ENCODE measurements around the gene GPANK1. TPM values are rescaled to one million over a fixed set of nuclear protein-coding genes. Genes with fewer than 3 reads are reported as not detected.

Gene GPANK1
- total and polyA plus RNA-seq, 2 of the 4 experiments (the other 2 are of a cell fraction), result 6.1 to 13.8 TPM

DNA sequence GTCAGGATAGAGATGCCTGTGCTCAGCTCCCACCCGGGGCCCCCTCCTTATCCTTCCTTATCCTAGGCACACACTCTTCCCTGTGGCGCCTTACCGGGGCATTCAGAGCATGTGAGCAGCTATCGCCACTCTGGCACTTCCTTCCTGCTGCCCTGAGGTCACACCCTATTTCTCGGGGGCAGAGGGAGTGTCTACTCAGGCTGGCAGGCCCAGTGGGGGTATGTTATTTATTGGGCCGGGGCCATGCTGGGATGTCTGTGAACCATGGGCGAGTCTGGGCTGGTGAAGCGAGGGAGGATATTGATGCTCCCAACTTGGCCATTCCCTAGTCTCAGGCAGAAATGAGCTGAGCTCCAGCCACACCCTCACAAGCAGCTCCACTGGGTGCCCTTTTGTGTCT, 46.4 kb upstream of the GPANK1 start:
- Histone ChIP-seq H4K91ac (ENCODE audit: insufficient read depth, low read depth, low read length) (no peak overlapping the region), H3K4me3 (ENCODE audit: insufficient read depth, low read depth, low read length) (no peak overlapping the region), H2BK120ac (ENCODE audit: low read depth, low read length) (no peak overlapping the region), H4K20me1 (ENCODE audit: insufficient read depth, low read length) (no peaks in the 10 kb centered on the region; the same call in 1 of the 2 replicates), H3K14ac (replicated peaks; ENCODE audit: low read depth, low read length) (no peak overlapping the region), H4K8ac (ENCODE audit: low read depth in 2 of 2, low read length in 2 of 2) (no peak overlapping the region), H3K9ac (ENCODE audit: low read depth, low read length) (no peak overlapping the region), H2AK5ac (ENCODE audit: low read depth, low read length) (no peak overlapping the region), H3K23ac (ENCODE audit: low read depth, low read length) (no peak overlapping the region), H2BK15ac (ENCODE audit: low read depth, low read length) (no peak overlapping the region), H3K56ac (ENCODE audit: extremely low read depth, insufficient read depth, low read length) (no peak overlapping the region), H3K4me2 (ENCODE audit: low read depth, low read length) (no peak overlapping the region), H2AFZ (replicated peaks; ENCODE audit: low read length, poor library complexity) (no peak overlapping the region), H2BK20ac (ENCODE audit: low read depth, low read length) (no peak overlapping the region), H4K5ac (ENCODE audit: low read depth, low read length) (no peak overlapping the region), H3K9me3 (ENCODE audit: control insufficient read depth, insufficient read depth, low read length) (no peaks in the 10 kb centered on the region), H3K27ac (ENCODE audit: insufficient read depth, low read length) (no peak overlapping the region), H2BK5ac (ENCODE audit: low read depth, low read length, poor library complexity, severe bottlenecking) (no peak overlapping the region), H2AK9ac (replicated peaks; ENCODE audit: low read depth, low read length, poor library complexity) (no peak overlapping the region), H3K9me1 (ENCODE audit: insufficient read depth, low read length) (no peaks in the 10 kb centered on the region), H3K79me1 (ENCODE audit: low read depth in 1 of 2, low read length in 2 of 2) (no peaks in the 10 kb centered on the region), H3K4ac (ENCODE audit: low read depth, low read length) (no peak overlapping the region), H3K4me1 (ENCODE audit: control insufficient read depth, insufficient read depth, low read length) (no peaks in the 10 kb centered on the region), H3K27me3 (ENCODE audit: control insufficient read depth, insufficient read depth, low read length) (peaks cover 35% of the 10 kb centered on the region), H3K18ac (ENCODE audit: low read depth, low read length) (no peak overlapping the region), H3K36me3 (ENCODE audit: control insufficient read depth, insufficient read depth, low read length) (no peaks in the 10 kb centered on the region)
- BruUV-seq (replicated peaks), result no TSS peak
- ATAC-seq (ENCODE audit: low read depth) (no peak), DNase-seq (no peak)
- CTCF ChIA-PET, result interaction anchor here (0.6 kb wide), 1 partner anchor 132 kb away, joined by 3 read pairs; no protein-coding TSS in a partner anchor
- WGBS, 2 experiments (ENCODE audit: extremely low coverage in 2 of 2, insufficient read length in 1 of 2), result no CpG with 5 or more reads among the region's 8 CpGs
- POLR2A ChIA-PET (ENCODE audit: unreplicated experiment), result no interaction called here
- intact Hi-C loops (cut with micrococcal nuclease), result no loop called here
- dilution Hi-C loops (cut with HindIII; ENCODE audit: low sequenced_read_pairs, unreplicated experiment), result no loop called here
- TF ChIP-seq NFE2L2 (IDR thresholded peaks at IDR 0.05; ENCODE audit: low read depth, low read length) (no peak), BHLHE40 (IDR thresholded peaks at IDR 0.05; ENCODE audit: low read depth, low read length) (no peak), MAZ (IDR thresholded peaks at IDR 0.05; ENCODE audit: borderline replicate concordance, low read depth, low read length) (no peak), RCOR1 (IDR thresholded peaks at IDR 0.05; ENCODE audit: insufficient replicate concordance, low read length) (no peak), POLR2A (IDR thresholded peaks at IDR 0.05; ENCODE audit: low read depth, low read length) (no peak), SMC3 (IDR thresholded peaks at IDR 0.05; ENCODE audit: low read depth, low read length) (no peak), MXI1 (IDR thresholded peaks at IDR 0.05; ENCODE audit: borderline replicate concordance, low read depth, low read length) (no peak), CHD1 (IDR thresholded peaks at IDR 0.05; ENCODE audit: low read depth, low read length) (no peak), CEBPB (IDR thresholded peaks at IDR 0.05; ENCODE audit: low read depth, low read length) (no peak), RAD21 (IDR thresholded peaks at IDR 0.05; ENCODE audit: low read length) (no peak), ELK1 (IDR thresholded peaks at IDR 0.05; ENCODE audit: borderline replicate concordance, low read depth, low read length) (no peak), RFX5 (IDR thresholded peaks at IDR 0.05; ENCODE audit: low read depth, low read length) (no peak), FOS (IDR thresholded peaks at IDR 0.05; ENCODE audit: low read depth, low read length) (no peak), MAFK (IDR thresholded peaks at IDR 0.05; ENCODE audit: low read depth, low read length) (no peak)
- TF ChIP-seq, protein P1, sequence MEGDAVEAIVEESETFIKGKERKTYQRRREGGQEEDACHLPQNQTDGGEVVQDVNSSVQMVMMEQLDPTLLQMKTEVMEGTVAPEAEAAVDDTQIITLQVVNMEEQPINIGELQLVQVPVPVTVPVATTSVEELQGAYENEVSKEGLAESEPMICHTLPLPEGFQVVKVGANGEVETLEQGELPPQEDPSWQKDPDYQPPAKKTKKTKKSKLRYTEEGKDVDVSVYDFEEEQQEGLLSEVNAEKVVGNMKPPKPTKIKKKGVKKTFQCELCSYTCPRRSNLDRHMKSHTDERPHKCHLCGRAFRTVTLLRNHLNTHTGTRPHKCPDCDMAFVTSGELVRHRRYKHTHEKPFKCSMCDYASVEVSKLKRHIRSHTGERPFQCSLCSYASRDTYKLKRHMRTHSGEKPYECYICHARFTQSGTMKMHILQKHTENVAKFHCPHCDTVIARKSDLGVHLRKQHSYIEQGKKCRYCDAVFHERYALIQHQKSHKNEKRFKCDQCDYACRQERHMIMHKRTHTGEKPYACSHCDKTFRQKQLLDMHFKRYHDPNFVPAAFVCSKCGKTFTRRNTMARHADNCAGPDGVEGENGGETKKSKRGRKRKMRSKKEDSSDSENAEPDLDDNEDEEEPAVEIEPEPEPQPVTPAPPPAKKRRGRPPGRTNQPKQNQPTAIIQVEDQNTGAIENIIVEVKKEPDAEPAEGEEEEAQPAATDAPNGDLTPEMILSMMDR (conservative IDR thresholded peaks at IDR 0.05; ENCODE audit: low read depth, low read length), result no peak
- TF ChIP-seq, protein P2, sequence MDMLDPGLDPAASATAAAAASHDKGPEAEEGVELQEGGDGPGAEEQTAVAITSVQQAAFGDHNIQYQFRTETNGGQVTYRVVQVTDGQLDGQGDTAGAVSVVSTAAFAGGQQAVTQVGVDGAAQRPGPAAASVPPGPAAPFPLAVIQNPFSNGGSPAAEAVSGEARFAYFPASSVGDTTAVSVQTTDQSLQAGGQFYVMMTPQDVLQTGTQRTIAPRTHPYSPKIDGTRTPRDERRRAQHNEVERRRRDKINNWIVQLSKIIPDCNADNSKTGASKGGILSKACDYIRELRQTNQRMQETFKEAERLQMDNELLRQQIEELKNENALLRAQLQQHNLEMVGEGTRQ (IDR thresholded peaks at IDR 0.05; ENCODE audit: low read depth, low read length), result no peak
- in situ Hi-C loops (cut with MboI; ENCODE audit: low sequenced_read_pairs), result no loop called here

All from IMR-90 (cell line).